ENCODE results near the gene DMRT2. TPM values are rescaled to one million over a fixed set of nuclear protein-coding genes. Genes with fewer than 3 reads are reported as not detected.

The DMRT2 gene
- total RNA-seq, 4 donors from 2014 or later, result 0.45 TPM; not detected in 3

DNA sequence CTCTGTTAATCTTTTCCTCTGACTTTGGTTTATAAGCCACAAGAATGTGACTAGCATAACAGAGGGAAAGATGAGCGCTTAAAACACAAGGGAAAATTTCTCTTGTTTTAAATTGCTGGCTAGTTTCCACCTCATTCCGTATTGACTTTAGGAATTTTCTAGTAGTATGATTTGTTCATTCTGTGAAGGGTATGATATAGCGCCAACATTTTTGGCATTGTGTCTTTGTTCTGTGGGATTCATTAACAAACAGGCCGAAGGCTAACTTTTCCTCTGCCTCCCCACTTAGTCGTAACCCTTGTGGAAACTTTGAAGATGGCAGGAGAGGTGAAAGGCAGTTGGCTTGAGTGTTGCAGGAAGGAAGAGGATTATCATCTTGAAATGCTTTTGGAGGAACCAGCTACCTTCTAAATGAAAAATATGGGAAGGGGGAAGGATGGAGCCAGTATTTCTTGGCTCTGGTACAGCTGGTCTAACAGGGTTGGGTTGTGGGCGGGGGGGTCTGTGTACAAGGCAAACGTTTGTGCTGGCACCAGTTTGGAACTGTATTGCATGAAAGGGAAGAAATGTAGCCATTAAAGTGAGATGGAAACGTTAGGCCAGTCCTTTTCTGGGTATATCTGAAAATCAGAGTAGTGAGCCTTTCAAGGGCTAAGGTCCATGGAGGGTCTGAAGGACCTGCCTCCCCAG lies 21.5 kb upstream of the DMRT2 start:
- Histone ChIP-seq H3K9me3 (no peaks in the 10 kb centered on the region), H3K27ac (no peak overlapping the region), H3K27me3 (no peaks in the 10 kb centered on the region), H3K4me1 (no peaks in the 10 kb centered on the region), H3K4me3 (replicated peaks in 1 of 3) (no peak overlapping the region), H3K36me3 (no peaks in the 10 kb centered on the region)
- no peak for DNase-seq
- WGBS, 2 donors, result 72 to 75% methylated on average over 8 of the region's 8 CpGs
- TF ChIP-seq, protein P1, sequence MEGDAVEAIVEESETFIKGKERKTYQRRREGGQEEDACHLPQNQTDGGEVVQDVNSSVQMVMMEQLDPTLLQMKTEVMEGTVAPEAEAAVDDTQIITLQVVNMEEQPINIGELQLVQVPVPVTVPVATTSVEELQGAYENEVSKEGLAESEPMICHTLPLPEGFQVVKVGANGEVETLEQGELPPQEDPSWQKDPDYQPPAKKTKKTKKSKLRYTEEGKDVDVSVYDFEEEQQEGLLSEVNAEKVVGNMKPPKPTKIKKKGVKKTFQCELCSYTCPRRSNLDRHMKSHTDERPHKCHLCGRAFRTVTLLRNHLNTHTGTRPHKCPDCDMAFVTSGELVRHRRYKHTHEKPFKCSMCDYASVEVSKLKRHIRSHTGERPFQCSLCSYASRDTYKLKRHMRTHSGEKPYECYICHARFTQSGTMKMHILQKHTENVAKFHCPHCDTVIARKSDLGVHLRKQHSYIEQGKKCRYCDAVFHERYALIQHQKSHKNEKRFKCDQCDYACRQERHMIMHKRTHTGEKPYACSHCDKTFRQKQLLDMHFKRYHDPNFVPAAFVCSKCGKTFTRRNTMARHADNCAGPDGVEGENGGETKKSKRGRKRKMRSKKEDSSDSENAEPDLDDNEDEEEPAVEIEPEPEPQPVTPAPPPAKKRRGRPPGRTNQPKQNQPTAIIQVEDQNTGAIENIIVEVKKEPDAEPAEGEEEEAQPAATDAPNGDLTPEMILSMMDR (IDR thresholded peaks at IDR 0.05), result no peak
- TF ChIP-seq POLR2A (IDR thresholded peaks at IDR 0.05), result no peak
- intact Hi-C loops (cut with DNase I), result no loop called here

DNA sequence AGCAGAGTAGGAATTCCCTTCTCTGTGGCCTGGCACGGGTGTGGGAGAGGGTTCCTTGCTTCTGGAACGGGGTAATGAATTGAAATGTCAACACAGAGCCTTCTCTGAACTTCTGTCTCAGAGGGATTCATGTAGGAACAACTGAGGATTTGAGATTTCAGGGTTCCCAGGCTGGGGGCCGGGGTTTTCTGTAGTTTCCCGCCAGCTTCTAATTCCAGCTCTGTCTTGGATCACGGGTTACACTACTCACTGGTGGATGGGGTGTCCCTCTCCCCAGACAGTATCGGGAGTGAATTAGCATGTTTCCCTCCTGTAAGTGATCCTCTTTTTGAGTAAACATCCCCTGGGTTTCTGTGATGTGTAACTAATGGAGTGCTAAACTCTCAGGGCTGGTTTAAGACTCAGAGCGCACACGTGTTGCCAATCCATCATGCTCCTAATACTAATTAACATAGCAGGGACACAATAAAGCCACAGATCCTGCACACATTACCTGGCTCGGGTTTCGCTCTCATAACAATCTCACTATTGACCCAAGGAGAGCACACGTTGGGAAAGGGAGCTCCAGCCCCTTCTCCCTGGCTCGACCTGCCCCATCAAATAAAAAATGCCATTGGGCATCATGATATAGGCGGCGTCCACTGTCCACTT lies 18.1 kb upstream of the DMRT2 start:
- H3K36me3 ChIP-seq, result no peaks in the 10 kb centered on the region
- no peak overlapping the region for H3K4me3 ChIP-seq (replicated peaks in 1 of 3)
- no peaks in the 10 kb centered on the region for H3K4me1 ChIP-seq
- intact Hi-C loops (cut with DNase I), result no loop called here
- WGBS, 2 donors, result 57 to 64% methylated on average over 14 of the region's 14 CpGs
- H3K27me3 ChIP-seq, result no peaks in the 10 kb centered on the region
- H3K27ac ChIP-seq, result no peak overlapping the region
- DNase-seq, result no peak
- no peak for TF ChIP-seq POLR2A (IDR thresholded peaks at IDR 0.05)
- TF ChIP-seq, protein P1 (IDR thresholded peaks at IDR 0.05), result no peak
- H3K9me3 ChIP-seq, result no peaks in the 10 kb centered on the region

DNA sequence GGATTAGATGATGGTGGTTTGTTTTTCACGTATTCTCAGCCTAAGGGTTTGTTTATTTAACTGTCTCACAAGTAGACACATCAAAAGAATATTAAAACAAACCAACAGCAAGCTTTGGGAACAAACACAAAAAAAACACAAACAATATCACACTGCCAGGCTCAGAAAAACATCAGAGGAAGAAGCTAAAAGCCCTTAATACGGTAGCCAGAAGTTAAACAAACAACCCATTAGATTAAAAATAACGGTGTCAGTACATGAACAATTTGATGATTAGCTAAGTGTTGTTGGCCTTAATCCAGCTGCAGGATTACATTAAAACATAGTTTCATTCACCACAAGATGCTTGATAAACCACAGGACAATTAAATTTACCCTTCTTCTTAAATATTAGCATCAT lies 15.9 kb upstream of the DMRT2 start:
- Histone ChIP-seq H3K4me3 (replicated peaks in 1 of 3) (no peak overlapping the region), H3K36me3 (no peaks in the 10 kb centered on the region), H3K9me3 (no peaks in the 10 kb centered on the region), H3K4me1 (no peaks in the 10 kb centered on the region), H3K27ac (no peak overlapping the region), H3K27me3 (peaks cover 6% of the 10 kb centered on the region)
- intact Hi-C loops (cut with DNase I), result no loop called here
- no peak for DNase-seq
- WGBS, 2 donors, result 19 to 21% methylated on average over 3 of the region's 3 CpGs
- TF ChIP-seq POLR2A (IDR thresholded peaks at IDR 0.05), result no peak
- TF ChIP-seq, protein P1 (IDR thresholded peaks at IDR 0.05), result no peak

DNA sequence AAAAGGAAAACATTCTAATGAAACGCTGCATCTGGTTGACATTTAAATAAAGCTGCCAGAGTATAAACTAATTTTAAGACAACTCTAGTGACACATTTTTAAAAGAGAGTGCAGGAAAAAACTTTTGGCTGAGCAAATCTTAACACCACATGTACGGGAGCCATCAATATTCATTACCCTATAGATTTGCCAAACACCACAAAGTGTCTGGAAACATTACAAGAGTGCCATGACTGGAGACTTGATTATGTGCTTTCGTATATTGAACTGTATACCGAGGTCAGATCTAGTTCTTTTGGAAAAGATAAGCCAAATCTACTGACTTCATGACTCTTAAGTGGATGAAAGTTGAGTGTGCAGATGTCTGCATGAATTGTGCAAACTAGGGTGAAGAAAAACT lies 10.6 kb upstream of the DMRT2 start:
- intact Hi-C loops (cut with DNase I), result no loop called here
- WGBS, 2 donors, result 37 to 45% methylated on average over 4 of the region's 4 CpGs
- no peaks in the 10 kb centered on the region for H3K9me3 ChIP-seq
- no peak for DNase-seq
- H3K27me3 ChIP-seq, result peaks cover 35% of the 10 kb centered on the region
- no peak overlapping the region for H3K27ac ChIP-seq
- H3K4me3 ChIP-seq (replicated peaks in 1 of 3), result no peak overlapping the region
- TF ChIP-seq, protein P1 (IDR thresholded peaks at IDR 0.05), result no peak
- TF ChIP-seq POLR2A (IDR thresholded peaks at IDR 0.05), result no peak
- no peaks in the 10 kb centered on the region for H3K36me3 ChIP-seq
- peaks cover 0 to 5% of the 10 kb centered on the region in 2 donors for H3K4me1 ChIP-seq

DNA sequence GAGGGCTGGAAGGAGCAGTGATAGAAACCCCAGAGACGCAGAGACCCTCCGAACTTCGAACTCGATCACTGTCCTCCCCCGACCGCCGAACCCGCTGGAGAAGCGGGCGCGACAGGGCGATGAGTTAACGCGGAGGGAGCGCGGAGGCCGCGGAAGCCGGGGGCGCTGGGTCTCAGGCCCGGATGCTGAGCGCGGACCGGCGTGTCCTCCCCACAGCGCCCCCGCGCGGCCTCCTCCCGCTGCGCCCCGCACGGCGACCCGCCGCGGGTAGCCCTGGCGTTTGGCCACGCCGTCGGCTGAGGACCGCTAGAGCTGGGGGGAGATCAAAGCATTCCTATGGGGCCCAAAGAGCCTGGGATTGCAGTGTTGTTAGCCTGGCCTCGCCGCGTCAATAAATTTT lies 7.7 kb upstream of the DMRT2 start:
- no peak overlapping the region for H3K27ac ChIP-seq
- no peak for TF ChIP-seq POLR2A (IDR thresholded peaks at IDR 0.05)
- TF ChIP-seq, protein P1 (IDR thresholded peaks at IDR 0.05), result peak in 2 of 6 experiments; percentile 6 to 33
- H3K4me3 ChIP-seq (replicated peaks in 1 of 3), result no peak overlapping the region
- peaks cover 53% of the 10 kb centered on the region for H3K27me3 ChIP-seq
- H3K9me3 ChIP-seq, result no peaks in the 10 kb centered on the region
- no peak for DNase-seq
- intact Hi-C loops (cut with DNase I), result no loop called here
- 4 to 5% methylated on average over 10 to 15 of the region's 45 CpGs for WGBS, 2 donors
- H3K36me3 ChIP-seq, result no peaks in the 10 kb centered on the region
- H3K4me1 ChIP-seq, result peaks cover 10 to 15% of the 10 kb centered on the region in 2 donors

Data from thyroid gland (tissue), 4 donors.